DOHH2 (cell line): Measurements from ENCODE around the gene POLK.
"Not testable (repeated sequence)": the region's sequence is repeated elsewhere in the genome, so short reads cannot be mapped to it uniquely, and the experiment has no call there.

ENCODE experiments used
- H3F3A ChIP-seq: fragments of 200-600 bp; sonication (generic), shearing (Covaris generic); 2 replicates; pipeline ENCODE4 v1.6.0; 2016; ENCODE audit warnings: antibody characterized with exemption, mild to moderate bottlenecking; ENCODE audit not compliant: control insufficient read depth, insufficient read depth
- H3K27ac ChIP-seq: fragments of 200-600 bp; sonication (generic); 2 replicates; pipeline ENCODE4 v1.5.1; 2014; ENCODE audit warnings: low read depth, mild to moderate bottlenecking, low read length, moderate library complexity
- H3K27me3 ChIP-seq: fragments of 200-600 bp; sonication (generic); 2 replicates; pipeline ENCODE4 v1.6.1; 2014; ENCODE audit warnings: mild to moderate bottlenecking, low read length, mixed read lengths; ENCODE audit not compliant: control insufficient read depth
- H3K36me3 ChIP-seq: fragments of 200-600 bp; sonication (generic); 2 replicates; pipeline ENCODE4 v1.6.1; 2014; ENCODE audit warnings: mild to moderate bottlenecking, low read length, moderate library complexity, mixed read lengths; ENCODE audit not compliant: control insufficient read depth
- H3K4me1 ChIP-seq: fragments of 200-600 bp; sonication (generic); 2 replicates; pipeline ENCODE4 v1.6.1; 2014; ENCODE audit warnings: mild to moderate bottlenecking, low read length, mixed read lengths; ENCODE audit not compliant: control insufficient read depth
- H3K4me2 ChIP-seq: fragments of 200-600 bp; sonication (generic); 2 replicates; pipeline ENCODE4 v1.6.0; 2014; ENCODE audit warnings: mild to moderate bottlenecking, low read length, moderate library complexity
- H3K4me3 ChIP-seq: fragments of 200-600 bp; sonication (generic); 2 replicates; pipeline ENCODE4 v1.5.1; 2014; ENCODE audit warnings: mild to moderate bottlenecking, low read length, mixed read lengths
- H3K79me2 ChIP-seq: fragments of 200-600 bp; sonication (generic); 2 replicates; pipeline ENCODE4 v1.6.1; 2014; ENCODE audit warnings: mild to moderate bottlenecking, low read length, mixed read lengths; ENCODE audit not compliant: control insufficient read depth
- H3K9me2 ChIP-seq: fragments of 200-600 bp; sonication (generic); replicated peaks from 2 replicates; pipeline ENCODE4 v1.6.1; 2014; ENCODE audit warnings: mild to moderate bottlenecking, low read length, mixed read lengths; ENCODE audit not compliant: control insufficient read depth
- H3K9me3 ChIP-seq: fragments of 200-600 bp; sonication (generic); 2 replicates; pipeline ENCODE4 v1.6.1; 2014; ENCODE audit warnings: antibody characterized with exemption, low read length, mixed read lengths; ENCODE audit not compliant: control insufficient read depth, insufficient read depth
- H4K20me1 ChIP-seq: fragments of 200-600 bp; sonication (generic); 2 replicates; pipeline ENCODE4 v1.6.0; 2014; ENCODE audit warnings: low read depth, mild to moderate bottlenecking, antibody characterized with exemption, low read length, moderate library complexity; ENCODE audit not compliant: control insufficient read depth, insufficient read depth
- EZH2phosphoT487 ChIP-seq: fragments of 200-600 bp; sonication (generic); IDR thresholded peaks from 2 replicates; pipeline ENCODE4 v1.6.1; 2017; ENCODE audit warnings: borderline replicate concordance, mild to moderate bottlenecking, antibody characterized with exemption, low read length, moderate library complexity, mixed read lengths
- TF ChIP-seq, protein P1 (sequence below): fragments of 200-600 bp; sonication (generic); IDR thresholded peaks from one replicate; pipeline ENCODE4 v1.5.1; 2014; ENCODE audit warnings: antibody characterized with exemption, mild to moderate bottlenecking, low read depth, low read length; ENCODE audit not compliant: poor library complexity, severe bottlenecking

Gene POLK

DNA sequence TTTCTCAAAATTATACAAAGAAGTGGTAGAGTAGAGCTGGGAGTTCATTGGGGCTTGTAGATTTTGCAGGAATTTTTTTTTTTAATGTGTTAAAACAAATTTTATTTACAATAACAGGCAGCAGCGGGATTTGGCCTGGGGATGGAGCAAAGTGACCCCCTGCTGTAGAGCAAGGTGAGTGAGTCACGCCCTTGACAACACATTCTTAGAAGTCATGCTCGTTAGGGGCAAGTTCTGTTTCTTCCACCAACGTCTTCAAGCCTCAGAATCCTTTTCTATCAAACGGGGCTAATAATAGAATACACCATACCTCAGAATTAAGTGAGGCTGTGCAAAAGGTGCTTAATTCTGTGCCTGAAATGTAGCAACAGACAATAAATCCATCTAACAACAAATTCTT, 98.5 kb downstream of the POLK start:
- Histone ChIP-seq H3F3A (no peaks in the 10 kb centered on the region), H3K27ac (no peak overlapping the region), H4K20me1 (no peaks in the 10 kb centered on the region), H3K27me3 (peaks cover 4% of the 10 kb centered on the region; the same call in 1 of the 2 replicates), H3K4me3 (no peak overlapping the region), H3K4me1 (peaks cover 15% of the 10 kb centered on the region; the same call in 1 of the 2 replicates), H3K36me3 (no peaks in the 10 kb centered on the region), H3K9me3 (no peaks in the 10 kb centered on the region), H3K4me2 (no peak overlapping the region), H3K79me2 (no peaks in the 10 kb centered on the region), H3K9me2 (no peaks in the 10 kb centered on the region)
- no peak for TF ChIP-seq EZH2phosphoT487
- TF ChIP-seq, protein P1, sequence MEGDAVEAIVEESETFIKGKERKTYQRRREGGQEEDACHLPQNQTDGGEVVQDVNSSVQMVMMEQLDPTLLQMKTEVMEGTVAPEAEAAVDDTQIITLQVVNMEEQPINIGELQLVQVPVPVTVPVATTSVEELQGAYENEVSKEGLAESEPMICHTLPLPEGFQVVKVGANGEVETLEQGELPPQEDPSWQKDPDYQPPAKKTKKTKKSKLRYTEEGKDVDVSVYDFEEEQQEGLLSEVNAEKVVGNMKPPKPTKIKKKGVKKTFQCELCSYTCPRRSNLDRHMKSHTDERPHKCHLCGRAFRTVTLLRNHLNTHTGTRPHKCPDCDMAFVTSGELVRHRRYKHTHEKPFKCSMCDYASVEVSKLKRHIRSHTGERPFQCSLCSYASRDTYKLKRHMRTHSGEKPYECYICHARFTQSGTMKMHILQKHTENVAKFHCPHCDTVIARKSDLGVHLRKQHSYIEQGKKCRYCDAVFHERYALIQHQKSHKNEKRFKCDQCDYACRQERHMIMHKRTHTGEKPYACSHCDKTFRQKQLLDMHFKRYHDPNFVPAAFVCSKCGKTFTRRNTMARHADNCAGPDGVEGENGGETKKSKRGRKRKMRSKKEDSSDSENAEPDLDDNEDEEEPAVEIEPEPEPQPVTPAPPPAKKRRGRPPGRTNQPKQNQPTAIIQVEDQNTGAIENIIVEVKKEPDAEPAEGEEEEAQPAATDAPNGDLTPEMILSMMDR, result no peak

DNA sequence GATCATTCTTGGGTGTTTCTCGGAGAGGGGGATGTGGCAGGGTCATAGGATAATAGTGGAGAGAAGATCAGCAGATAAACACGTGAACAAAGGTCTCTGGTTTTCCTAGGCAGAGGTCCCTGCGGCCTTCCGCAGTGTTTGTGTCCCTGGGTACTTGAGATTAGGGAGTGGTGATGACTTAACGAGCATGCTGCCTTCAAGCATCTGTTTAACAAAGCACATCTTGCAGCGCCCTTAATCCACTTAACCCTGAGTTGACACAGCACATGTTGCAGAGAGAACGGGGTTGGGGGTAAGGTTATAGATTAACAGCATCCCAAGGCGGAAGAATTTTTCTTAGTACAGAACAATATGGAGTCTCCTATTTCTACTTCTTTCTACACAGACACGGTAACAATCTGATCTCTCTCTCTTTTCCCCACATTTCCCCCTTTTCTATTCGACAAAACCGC, 99.2 kb downstream of the POLK start:
- not testable (repeated sequence) for H3K27me3 ChIP-seq, H3K9me3 ChIP-seq, H4K20me1 ChIP-seq, H3K27ac ChIP-seq, H3K36me3 ChIP-seq, H3F3A ChIP-seq, H3K9me2 ChIP-seq, H3K79me2 ChIP-seq
- H3K4me1 ChIP-seq, result peaks cover 15% of the 10 kb centered on the region; the same call in 1 of the 2 replicates
- H3K4me3 ChIP-seq, result peak overlapping the region; percentile 50
- H3K4me2 ChIP-seq, result peak overlapping the region; percentile 53

DNA sequence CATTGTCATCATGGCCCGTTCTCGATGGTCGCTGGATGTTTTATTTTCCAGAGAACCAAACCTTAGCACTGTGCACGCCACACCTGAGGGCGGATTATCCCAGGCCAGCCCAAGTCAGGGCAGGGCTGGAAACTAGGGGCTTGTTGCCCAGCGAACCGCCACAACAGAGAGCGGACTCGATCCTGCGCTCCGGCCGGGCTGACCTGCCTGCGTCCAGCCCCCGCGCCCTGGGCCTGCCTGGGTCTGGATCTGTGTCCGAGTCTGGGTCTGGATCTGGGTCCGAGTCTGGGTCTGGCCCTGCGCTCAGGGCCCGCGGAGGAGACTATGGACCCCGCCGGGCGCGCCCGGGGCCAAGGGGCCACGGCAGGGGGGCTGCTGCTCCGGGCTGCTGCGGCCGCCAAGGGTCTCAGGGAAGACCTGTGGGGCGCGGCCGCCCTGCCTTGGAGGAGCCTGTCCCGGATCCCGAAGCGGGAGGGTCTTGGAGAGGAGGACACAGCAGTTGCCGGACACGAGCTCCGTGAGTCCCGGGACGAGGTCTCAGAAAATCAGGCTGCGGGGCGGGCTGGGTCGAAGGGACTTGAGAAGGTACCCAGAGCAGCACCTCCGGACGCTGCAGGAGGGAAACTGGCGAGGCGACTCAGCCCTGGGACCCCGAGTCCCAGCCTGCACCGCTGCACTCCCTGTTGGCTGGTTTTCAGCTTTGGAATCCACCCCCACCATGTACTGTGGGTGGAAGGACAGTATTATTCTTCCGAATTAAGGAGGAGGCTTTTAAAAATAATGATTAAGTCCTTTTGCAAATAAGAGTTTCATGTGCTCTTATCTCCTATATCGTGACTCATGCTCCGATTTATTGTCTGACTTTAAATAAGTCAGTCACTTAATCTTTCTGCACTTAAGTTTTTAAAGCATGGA, 99.9 kb downstream of the POLK start, which contains the start of gene ANKDD1B:
Gene ANKDD1B, plus strand, starts transcription at position 143 of the 915 bp plus-strand sequence. Its CDS starts 182 bp downstream, at position 325.
- peak within 1 kb of the TSS; percentile 53 for H3K4me2 ChIP-seq
- no peaks in the 10 kb centered on the region for H3F3A ChIP-seq
- H3K79me2 ChIP-seq, result no peaks in the 10 kb centered on the region
- no peaks in the 10 kb centered on the region for H3K36me3 ChIP-seq
- H4K20me1 ChIP-seq, result no peaks in the 10 kb centered on the region
- no peak within 1 kb of the TSS for H3K27ac ChIP-seq
- peaks cover 15% of the 10 kb centered on the region; the same call in 1 of the 2 replicates for H3K4me1 ChIP-seq
- H3K9me2 ChIP-seq, result no peaks in the 10 kb centered on the region
- TF ChIP-seq EZH2phosphoT487, result no peak
- TF ChIP-seq, protein P1, result no peak
- H3K9me3 ChIP-seq, result no peaks in the 10 kb centered on the region
- H3K4me3 ChIP-seq, result peak within 1 kb of the TSS; percentile 50
- H3K27me3 ChIP-seq, result peaks cover 4% of the 10 kb centered on the region; the same call in 1 of the 2 replicates

DNA sequence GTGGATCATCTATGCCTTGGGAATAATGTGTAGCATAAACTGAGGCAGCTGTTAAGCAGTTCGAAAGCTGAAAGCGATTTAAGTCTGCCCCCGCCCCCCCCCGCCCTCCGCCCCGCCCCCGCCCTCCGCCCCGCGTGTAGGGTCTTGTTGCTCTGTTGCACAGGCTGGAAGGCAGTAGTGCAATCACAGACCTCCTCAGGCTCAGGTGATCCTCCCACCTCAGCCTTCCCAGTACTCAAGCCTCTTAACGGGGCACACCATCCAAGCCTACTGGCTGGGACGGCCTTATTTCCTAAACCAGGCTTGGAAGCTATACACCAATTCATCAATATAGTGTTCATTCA, 100.5 kb downstream of the POLK start:
- Histone ChIP-seq H3K36me3 (no peaks in the 10 kb centered on the region), H3K27ac (no peak overlapping the region), H3K4me2 (no peak overlapping the region), H3K4me3 (no peak overlapping the region), H4K20me1 (no peaks in the 10 kb centered on the region), H3K9me2 (no peaks in the 10 kb centered on the region), H3K4me1 (peaks cover 9% of the 10 kb centered on the region; the same call in 1 of the 2 replicates), H3K79me2 (no peaks in the 10 kb centered on the region), H3F3A (no peaks in the 10 kb centered on the region), H3K9me3 (no peaks in the 10 kb centered on the region), H3K27me3 (peaks cover 4% of the 10 kb centered on the region; the same call in 1 of the 2 replicates)
- TF ChIP-seq, protein P1, result no peak
- TF ChIP-seq EZH2phosphoT487, result no peak
